ENCODE measurements around the gene SSTR3.

SSTR3 gene

GRCh38 chr22:37157516-37158285 lies 54.6 kb downstream of the SSTR3 start:
- TF ChIP-seq CTCF (IDR thresholded peaks at IDR 0.05; ENCODE audit: low read depth, low read length) = no peak
- no peak overlapping the region for H3K4me3 ChIP-seq (ENCODE audit: low read depth, low read length)

GRCh38 chr22:37156686-37157435 lies 55.4 kb downstream of the SSTR3 start:
- no peak overlapping the region for H3K4me3 ChIP-seq (ENCODE audit: low read depth, low read length)
- TF ChIP-seq CTCF (IDR thresholded peaks at IDR 0.05; ENCODE audit: low read depth, low read length) = no peak

GRCh38 chr22:37155971-37156370 lies 56.3 kb downstream of the SSTR3 start:
- H3K4me3 ChIP-seq (ENCODE audit: low read depth, low read length) = no peak overlapping the region
- TF ChIP-seq CTCF (IDR thresholded peaks at IDR 0.05; ENCODE audit: low read depth, low read length) = no peak

GRCh38 chr22:37154925-37155712 lies 57.2 kb downstream of the SSTR3 start:
- TF ChIP-seq CTCF (IDR thresholded peaks at IDR 0.05; ENCODE audit: low read depth, low read length) = no peak
- H3K4me3 ChIP-seq (ENCODE audit: low read depth, low read length) = no peak overlapping the region
